GM19372 (cell line): ENCODE results near the gene FHIP1B.
A peak's percentile ranks its signal among the peaks of the same experiment; 100 is the strongest.
"Not testable (repeated sequence)": the region's sequence is repeated elsewhere in the genome, so short reads cannot be mapped to it uniquely, and the experiment has no call there.

Experiments used
- ATAC-seq: cut with Tn5 transposase; IDR thresholded peaks from one replicate; pipeline ENCODE4 v1.9.1; 2021; ENCODE audit warnings: mild to moderate bottlenecking, low read depth, moderate library complexity; ENCODE audit not compliant: unreplicated experiment

Gene FHIP1B

GRCh38 chr11:6234387-6235107, at the start of gene FHIP1B:
Gene FHIP1B (minus strand): TSS chr11:6234636. CDS start chr11:6224516, 10,120 bp downstream.
- peak; percentile 89 for ATAC-seq

GRCh38 chr11:6283453-6284023, 49.1 kb upstream of the FHIP1B start:
- ATAC-seq = no peak

DNA sequence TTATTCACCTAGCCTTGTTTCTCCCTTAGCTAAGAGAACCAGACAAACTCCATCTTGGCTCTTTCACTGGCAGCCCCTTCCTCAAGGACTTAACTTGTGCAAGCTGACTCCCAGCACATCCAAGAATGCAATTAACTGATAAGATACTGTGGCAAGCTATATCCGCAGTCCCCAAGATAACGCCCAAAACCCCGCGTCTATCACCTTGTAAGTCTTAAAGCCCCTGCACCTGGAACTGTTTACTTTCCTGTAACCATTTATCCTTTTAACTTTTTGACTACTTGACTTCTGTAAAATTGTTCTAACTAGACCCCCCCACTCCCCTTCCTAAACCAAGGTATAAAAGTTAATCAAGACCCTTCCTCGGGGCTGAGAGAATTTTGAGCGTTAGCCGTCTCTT, 46.4 kb upstream of the FHIP1B start:
- not testable (repeated sequence) for ATAC-seq

DNA sequence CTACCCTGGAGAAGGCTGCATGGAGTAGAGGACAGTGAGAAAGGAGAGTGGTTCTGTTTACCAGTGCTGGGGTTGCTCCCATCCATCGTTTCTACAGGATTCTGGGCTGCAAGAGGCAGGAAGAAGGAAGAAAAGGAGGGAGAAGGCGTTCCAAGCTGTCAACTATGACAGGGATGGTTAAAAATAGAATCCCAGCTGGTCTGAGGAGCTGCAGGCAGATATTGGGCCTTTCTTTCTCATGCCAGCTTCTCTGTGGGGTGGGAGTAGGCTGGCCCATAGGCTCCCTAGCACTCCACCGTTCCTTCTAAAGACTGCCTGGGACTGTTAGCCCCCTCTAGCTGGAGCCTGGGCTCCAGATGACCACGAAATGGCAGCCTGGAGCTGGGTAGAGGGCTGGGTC, 38.8 kb upstream of the FHIP1B start:
- ATAC-seq = no peak

DNA sequence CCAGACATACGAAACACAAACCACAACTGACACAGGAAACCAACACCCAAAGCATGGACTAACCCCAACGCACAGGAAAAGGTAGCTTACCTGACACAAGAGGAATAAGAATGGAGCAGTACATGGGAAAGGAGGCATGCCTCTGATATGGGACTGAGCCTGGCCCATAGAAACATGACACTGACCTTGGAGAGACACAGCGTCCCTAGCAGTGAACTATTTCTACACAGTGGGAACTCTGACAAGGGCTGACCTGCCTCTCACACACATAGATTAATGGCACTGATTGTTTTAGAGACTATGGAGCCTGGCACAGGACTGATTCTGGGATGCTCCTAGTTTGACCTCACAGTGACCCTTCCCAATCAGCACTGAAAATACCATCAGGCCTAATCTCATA, 37.2 kb upstream of the FHIP1B start:
- ATAC-seq = no peak

DNA sequence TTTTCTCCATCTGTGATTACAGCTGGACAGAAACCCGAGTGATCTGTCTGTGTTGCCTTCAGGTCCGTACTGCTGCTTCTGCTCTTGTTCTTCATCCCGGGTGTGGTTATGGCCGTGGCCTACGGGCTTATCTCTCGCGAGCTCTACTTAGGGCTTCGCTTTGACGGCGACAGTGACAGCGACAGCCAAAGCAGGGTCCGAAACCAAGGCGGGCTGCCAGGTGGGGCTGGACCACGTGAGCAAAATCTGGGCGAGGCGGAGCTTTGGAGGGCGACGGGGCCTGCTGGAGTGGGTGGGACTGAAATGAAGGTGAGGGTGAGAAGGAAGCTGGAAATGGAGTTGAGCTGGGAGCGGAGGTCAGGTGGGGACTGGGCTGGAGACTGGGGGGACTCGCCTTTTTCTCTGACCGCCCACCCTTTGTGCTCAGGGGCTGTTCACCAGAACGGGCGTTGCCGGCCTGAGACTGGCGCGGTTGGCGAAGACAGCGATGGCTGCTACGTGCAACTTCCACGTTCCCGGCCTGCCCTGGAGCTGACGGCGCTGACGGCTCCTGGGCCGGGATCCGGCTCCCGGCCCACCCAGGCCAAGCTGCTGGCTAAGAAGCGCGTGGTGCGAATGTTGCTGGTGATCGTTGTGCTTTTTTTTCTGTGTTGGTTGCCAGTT, 36.3 kb upstream of the FHIP1B start:
- ATAC-seq = no peak

DNA sequence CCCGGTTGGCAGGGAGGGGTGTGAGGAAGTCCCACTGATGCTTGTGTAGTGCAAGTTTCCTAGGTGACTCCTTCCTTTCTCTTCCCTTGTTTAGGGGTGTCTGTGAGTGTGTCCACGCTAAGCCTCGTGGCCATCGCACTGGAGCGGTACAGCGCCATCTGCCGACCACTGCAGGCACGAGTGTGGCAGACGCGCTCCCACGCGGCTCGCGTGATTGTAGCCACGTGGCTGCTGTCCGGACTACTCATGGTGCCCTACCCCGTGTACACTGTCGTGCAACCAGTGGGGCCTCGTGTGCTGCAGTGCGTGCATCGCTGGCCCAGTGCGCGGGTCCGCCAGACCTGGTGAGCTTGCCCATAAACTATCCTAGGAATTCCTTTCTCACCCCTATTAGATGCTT, 35.6 kb upstream of the FHIP1B start:
- no peak for ATAC-seq

DNA sequence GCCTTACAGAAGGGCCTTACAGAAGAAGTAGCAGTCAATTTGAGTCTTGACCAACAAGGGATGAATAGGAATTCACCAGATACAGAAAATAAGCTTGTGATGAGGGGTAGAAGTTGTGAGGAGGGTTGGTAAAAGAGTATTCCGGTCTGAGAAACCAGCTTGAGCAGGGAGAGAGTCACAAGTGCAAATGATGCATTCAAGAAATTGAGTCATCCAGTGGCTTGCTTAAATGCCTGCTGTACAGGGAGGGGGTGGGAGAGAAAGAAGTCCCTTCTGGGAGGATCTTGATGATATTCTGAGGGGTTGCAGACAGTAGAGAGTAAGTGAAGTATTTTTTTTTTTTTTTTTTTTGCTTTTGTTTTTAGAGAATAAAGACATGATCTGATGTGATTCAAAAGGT, 34.4 kb upstream of the FHIP1B start:
- no peak for ATAC-seq

- ATAC-seq = no peak
Observed at GRCh38 chr11:6263662-6264061, 29.2 kb upstream of the FHIP1B start.

GRCh38 chr11:6260207-6260726, 25.8 kb upstream of the FHIP1B start:
- no peak for ATAC-seq

DNA sequence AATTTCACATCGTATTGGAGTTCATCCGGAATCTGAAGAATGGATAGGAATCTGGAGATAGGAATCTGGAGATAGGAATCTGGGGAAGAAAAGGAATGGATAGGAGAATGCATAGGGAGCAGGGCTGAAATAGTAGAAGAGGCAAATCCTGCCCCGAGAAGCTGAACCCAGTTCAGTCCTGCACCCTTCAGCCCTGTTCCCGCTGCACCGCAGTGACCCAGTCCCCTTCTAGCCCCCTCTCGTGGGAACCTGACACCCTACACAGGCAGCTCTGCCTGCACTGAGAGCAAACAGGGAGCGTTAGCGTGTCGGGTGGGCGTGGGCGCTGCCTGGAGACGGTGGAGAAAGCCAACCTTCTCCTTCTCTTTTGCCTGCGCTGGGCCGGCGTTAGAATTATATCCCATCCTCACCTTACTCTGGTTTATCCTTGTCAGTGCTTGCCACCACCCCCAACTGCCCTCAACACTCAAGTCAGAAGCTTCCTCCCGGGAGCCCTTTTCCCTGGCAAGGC, 24.2 kb upstream of the FHIP1B start:
- ATAC-seq = no peak

DNA sequence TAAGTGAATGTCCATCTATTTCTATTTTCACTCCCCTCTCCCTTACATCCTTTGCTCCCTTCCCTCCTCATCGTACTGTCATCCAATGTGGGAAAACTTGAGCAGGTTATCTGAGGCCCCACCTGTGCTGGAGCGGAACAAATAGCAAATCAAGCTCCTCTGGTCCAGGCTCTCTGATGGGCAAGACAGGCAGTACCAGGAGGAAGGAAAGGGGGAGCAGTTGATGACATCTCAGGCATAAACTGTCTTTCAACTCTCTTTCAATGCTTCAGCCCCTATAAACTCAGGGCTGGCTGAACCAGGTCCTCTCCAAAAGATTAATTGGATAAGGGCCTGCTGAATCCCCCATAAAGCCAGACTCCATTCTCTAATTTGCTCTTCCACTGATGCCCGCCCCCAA, 23.7 kb upstream of the FHIP1B start:
- ATAC-seq = no peak

DNA sequence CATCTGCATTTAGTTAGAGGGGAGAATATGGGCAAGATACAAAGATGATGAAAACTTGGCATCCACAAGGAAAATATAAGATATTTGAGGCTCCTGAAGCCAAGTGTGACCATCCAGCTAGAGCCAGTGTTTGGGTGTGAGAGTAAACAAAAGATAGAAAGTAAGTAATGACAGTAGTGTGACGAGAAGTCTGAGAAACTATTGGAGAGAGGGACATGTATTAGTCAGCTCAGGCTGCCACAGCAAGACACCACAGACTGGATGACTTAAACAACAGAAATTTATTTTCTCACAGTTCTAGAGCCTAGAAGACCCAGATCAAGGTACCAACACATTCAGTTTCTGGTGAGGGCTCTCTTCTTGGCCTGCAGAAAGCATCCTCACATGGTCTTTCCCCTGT, 18.8 kb upstream of the FHIP1B start:
- no peak for ATAC-seq

GRCh38 chr11:6251990-6252473, 17.6 kb upstream of the FHIP1B start:
- no peak for ATAC-seq

DNA sequence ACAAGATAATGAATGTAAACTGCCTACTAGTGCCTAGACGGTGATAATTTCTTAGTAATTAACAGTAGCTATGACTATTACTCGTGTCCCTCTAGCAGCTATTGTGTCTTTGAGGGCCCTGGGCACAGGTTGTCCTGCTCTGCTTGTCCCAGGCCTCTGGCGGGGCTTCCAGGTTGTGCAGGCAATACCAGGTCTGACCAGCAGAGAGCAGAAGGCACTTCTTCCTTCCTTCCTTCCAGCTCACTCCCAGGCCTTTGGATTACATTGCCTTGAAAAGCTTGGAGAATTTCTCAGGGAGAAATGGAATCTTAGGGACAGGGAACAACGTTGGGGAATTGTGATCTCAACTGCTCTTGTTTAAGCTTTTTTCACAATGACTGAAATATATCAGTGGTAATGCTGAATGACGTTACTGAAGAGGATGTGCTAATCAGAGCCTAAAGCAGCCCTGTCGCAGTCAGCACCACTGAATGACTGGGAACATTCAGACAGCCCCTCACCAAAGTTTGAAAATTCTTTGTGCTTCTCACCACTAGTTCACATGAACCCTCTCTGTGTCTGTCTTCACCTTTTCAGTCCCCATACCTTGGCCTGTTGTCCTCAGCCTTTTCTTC, 16.8 kb upstream of the FHIP1B start:
- peak; percentile 72 for ATAC-seq

GRCh38 chr11:6249770-6250555, 15.5 kb upstream of the FHIP1B start:
- no peak for ATAC-seq

DNA sequence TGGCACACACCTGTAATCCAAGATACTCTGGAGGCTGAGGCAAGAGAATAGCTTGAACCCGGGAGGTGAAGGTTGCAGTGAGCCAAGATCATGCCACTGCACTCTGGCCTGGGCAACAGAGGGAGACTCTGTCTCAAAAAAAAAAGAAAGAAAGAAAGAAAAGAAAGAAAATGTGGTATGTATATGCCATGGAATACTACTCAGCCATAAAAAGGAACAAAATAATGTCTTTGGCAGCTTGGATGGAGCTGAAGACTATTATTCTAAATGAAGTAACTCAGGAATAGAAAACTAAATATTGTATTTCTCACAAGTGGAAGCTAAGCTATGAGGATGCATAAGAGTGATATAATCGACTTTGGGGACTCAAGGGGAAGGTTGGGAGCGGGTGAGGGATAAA, 14.5 kb upstream of the FHIP1B start:
- ATAC-seq = not testable (repeated sequence)

DNA sequence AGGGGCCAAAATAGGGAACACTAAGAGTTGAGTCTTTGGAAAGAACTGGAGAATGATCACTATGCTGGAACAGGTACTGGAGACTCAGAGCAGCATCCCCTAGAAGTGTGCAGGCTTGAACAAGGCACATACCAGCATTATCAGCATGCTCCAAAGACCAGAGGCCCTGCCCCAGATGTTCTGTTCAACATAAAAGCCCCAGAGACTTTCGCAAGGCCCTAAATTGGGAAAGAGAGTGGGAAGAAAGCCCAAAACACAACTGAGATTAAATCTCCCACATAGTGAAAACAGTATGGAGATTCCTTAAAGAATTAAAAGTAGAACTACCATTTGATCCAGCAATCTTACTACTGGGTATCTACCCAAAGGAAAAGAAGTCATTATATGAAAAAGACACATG, 13.8 kb upstream of the FHIP1B start:
- no peak for ATAC-seq

GRCh38 chr11:6245536-6245935, 11.1 kb upstream of the FHIP1B start:
- no peak for ATAC-seq

- ATAC-seq = no peak
Observed at GRCh38 chr11:6241316-6241715, 6.9 kb upstream of the FHIP1B start.
